ENCODE measurements around the gene RARB.

DNA sequence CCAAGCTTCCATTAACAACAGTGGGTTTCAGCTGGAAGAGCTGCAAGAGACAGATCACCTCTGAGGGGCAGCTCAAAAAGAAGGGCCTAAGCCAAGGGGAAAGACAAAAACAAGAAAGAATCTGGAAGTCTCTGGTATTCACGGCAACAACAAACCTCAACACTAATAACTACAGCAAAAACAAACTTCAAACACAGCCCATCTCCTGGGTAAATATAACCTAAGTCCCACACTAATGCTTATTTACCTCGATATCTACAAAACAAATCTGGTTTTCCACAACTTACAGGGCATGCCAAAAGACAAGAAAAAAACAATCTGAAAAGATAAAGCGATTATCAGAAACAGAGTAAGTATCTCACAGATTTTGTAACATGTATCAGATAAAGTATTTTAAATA lies 207.0 kb downstream of the RARB start:
- TF ChIP-seq, protein P1, sequence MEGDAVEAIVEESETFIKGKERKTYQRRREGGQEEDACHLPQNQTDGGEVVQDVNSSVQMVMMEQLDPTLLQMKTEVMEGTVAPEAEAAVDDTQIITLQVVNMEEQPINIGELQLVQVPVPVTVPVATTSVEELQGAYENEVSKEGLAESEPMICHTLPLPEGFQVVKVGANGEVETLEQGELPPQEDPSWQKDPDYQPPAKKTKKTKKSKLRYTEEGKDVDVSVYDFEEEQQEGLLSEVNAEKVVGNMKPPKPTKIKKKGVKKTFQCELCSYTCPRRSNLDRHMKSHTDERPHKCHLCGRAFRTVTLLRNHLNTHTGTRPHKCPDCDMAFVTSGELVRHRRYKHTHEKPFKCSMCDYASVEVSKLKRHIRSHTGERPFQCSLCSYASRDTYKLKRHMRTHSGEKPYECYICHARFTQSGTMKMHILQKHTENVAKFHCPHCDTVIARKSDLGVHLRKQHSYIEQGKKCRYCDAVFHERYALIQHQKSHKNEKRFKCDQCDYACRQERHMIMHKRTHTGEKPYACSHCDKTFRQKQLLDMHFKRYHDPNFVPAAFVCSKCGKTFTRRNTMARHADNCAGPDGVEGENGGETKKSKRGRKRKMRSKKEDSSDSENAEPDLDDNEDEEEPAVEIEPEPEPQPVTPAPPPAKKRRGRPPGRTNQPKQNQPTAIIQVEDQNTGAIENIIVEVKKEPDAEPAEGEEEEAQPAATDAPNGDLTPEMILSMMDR (IDR thresholded peaks at IDR 0.05) = no peak
- no peak for TF ChIP-seq POLR2AphosphoS5 (IDR thresholded peaks at IDR 0.05)
- no peak for TF ChIP-seq POLR2A (IDR thresholded peaks at IDR 0.05)

All from stomach (tissue), 4 donors.